ENCODE results near the gene GPC6.

The GPC6 gene

GRCh38 chr13:93965587-93965986 lies 739.0 kb downstream of the GPC6 start:
- H3K36me3 ChIP-seq (ENCODE audit: insufficient read depth, low read length): no peaks in the 10 kb centered on the region
- no peaks in the 10 kb centered on the region for H3K79me2 ChIP-seq (ENCODE audit: insufficient read depth, low read length)
- H3K9me3 ChIP-seq (ENCODE audit: insufficient read depth, low read depth, low read length): no peaks in the 10 kb centered on the region
- TF ChIP-seq CTCF (conservative IDR thresholded peaks at IDR 0.05; ENCODE audit: low read length): no peak
- TF ChIP-seq EZH2phosphoT487 (IDR thresholded peaks at IDR 0.05; ENCODE audit: borderline replicate concordance): no peak
- no peaks in the 10 kb centered on the region for H4K20me1 ChIP-seq (ENCODE audit: insufficient read depth, low read length, poor library complexity, severe bottlenecking)
- no peaks in the 10 kb centered on the region for H3K4me1 ChIP-seq (ENCODE audit: insufficient read depth, low read length, poor library complexity, severe bottlenecking)
- no peak overlapping the region for H3K4me3 ChIP-seq (ENCODE audit: low read length, poor library complexity, severe bottlenecking)
- no peaks in the 10 kb centered on the region for H3F3A ChIP-seq (ENCODE audit: low read depth)
- H3K9me2 ChIP-seq (replicated peaks; ENCODE audit: low read depth, low read length): no peaks in the 10 kb centered on the region
- no peaks in the 10 kb centered on the region for H3K27me3 ChIP-seq (ENCODE audit: insufficient read depth, low read length, poor library complexity, severe bottlenecking)
- H3K9ac ChIP-seq (ENCODE audit: low read depth, low read length, poor library complexity, severe bottlenecking): no peak overlapping the region
- H3K4me2 ChIP-seq (ENCODE audit: low read depth, low read length, poor library complexity, severe bottlenecking): no peak overlapping the region
- no peak overlapping the region for H2AFZ ChIP-seq (ENCODE audit: low read length)

- H3K9ac ChIP-seq (ENCODE audit: low read depth, low read length, poor library complexity, severe bottlenecking): no peak overlapping the region
- H2AFZ ChIP-seq (ENCODE audit: low read length): no peak overlapping the region
- no peak overlapping the region for H3K4me3 ChIP-seq (ENCODE audit: low read length, poor library complexity, severe bottlenecking)
- H3K4me2 ChIP-seq (ENCODE audit: low read depth, low read length, poor library complexity, severe bottlenecking): no peak overlapping the region
- no peaks in the 10 kb centered on the region for H3F3A ChIP-seq (ENCODE audit: low read depth)
- no peaks in the 10 kb centered on the region for H3K79me2 ChIP-seq (ENCODE audit: insufficient read depth, low read length)
- H4K20me1 ChIP-seq (ENCODE audit: insufficient read depth, low read length, poor library complexity, severe bottlenecking): no peaks in the 10 kb centered on the region
- H3K36me3 ChIP-seq (ENCODE audit: insufficient read depth, low read length): no peaks in the 10 kb centered on the region
- no peaks in the 10 kb centered on the region for H3K4me1 ChIP-seq (ENCODE audit: insufficient read depth, low read length, poor library complexity, severe bottlenecking)
- no peaks in the 10 kb centered on the region for H3K9me2 ChIP-seq (replicated peaks; ENCODE audit: low read depth, low read length)
- no peaks in the 10 kb centered on the region for H3K27me3 ChIP-seq (ENCODE audit: insufficient read depth, low read length, poor library complexity, severe bottlenecking)
- no peak for TF ChIP-seq EZH2phosphoT487 (IDR thresholded peaks at IDR 0.05; ENCODE audit: borderline replicate concordance)
- no peak for TF ChIP-seq CTCF (conservative IDR thresholded peaks at IDR 0.05; ENCODE audit: low read length)
- no peaks in the 10 kb centered on the region for H3K9me3 ChIP-seq (ENCODE audit: insufficient read depth, low read depth, low read length)
Observed at GRCh38 chr13:93966267-93966936, 739.8 kb downstream of the GPC6 start.

GRCh38 chr13:93967286-93967685 lies 740.7 kb downstream of the GPC6 start:
- H3K9me2 ChIP-seq (replicated peaks; ENCODE audit: low read depth, low read length): no peaks in the 10 kb centered on the region
- TF ChIP-seq EZH2phosphoT487 (IDR thresholded peaks at IDR 0.05; ENCODE audit: borderline replicate concordance) (no peak), CTCF (conservative IDR thresholded peaks at IDR 0.05; ENCODE audit: low read length) (no peak)
- H3K4me3 ChIP-seq (ENCODE audit: low read length, poor library complexity, severe bottlenecking): no peak overlapping the region
- H4K20me1 ChIP-seq (ENCODE audit: insufficient read depth, low read length, poor library complexity, severe bottlenecking): no peaks in the 10 kb centered on the region
- H3K9me3 ChIP-seq (ENCODE audit: insufficient read depth, low read depth, low read length): no peaks in the 10 kb centered on the region
- H3K4me1 ChIP-seq (ENCODE audit: insufficient read depth, low read length, poor library complexity, severe bottlenecking): no peaks in the 10 kb centered on the region
- H2AFZ ChIP-seq (ENCODE audit: low read length): no peak overlapping the region
- no peak overlapping the region for H3K4me2 ChIP-seq (ENCODE audit: low read depth, low read length, poor library complexity, severe bottlenecking)
- no peaks in the 10 kb centered on the region for H3F3A ChIP-seq (ENCODE audit: low read depth)
- no peaks in the 10 kb centered on the region for H3K27me3 ChIP-seq (ENCODE audit: insufficient read depth, low read length, poor library complexity, severe bottlenecking)
- H3K9ac ChIP-seq (ENCODE audit: low read depth, low read length, poor library complexity, severe bottlenecking): no peak overlapping the region
- no peaks in the 10 kb centered on the region for H3K36me3 ChIP-seq (ENCODE audit: insufficient read depth, low read length)
- H3K79me2 ChIP-seq (ENCODE audit: insufficient read depth, low read length): no peaks in the 10 kb centered on the region
